ENCODE data around the gene IRF8.
"Not testable (repeated sequence)": the region's sequence is repeated elsewhere in the genome, so short reads cannot be mapped to it uniquely, and the experiment has no call there.

IRF8 gene

DNA sequence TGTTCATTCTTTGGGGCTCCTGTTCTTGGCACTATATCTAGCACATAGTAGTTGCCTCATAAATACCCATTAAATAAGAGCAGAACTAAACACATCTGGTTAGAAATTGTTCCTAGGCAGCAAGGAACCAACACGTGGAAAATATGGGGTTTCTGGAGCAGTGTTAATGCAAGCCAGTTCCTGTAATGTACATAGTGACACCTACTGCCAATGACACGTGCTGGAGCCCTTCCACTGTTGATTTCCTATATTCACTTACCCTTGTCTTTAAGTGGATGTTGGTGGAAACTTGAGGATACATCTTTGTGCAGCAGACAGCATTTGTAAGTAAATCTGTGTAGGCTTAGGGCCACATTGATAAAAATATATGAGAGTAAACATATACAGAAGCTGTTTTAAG lies 1.6 kb upstream of the IRF8 start:
- no peaks in the 10 kb centered on the region for H3K27me3 Mint-ChIP-seq
- peak overlapping the region; percentile 15 for H3K27ac Mint-ChIP-seq

DNA sequence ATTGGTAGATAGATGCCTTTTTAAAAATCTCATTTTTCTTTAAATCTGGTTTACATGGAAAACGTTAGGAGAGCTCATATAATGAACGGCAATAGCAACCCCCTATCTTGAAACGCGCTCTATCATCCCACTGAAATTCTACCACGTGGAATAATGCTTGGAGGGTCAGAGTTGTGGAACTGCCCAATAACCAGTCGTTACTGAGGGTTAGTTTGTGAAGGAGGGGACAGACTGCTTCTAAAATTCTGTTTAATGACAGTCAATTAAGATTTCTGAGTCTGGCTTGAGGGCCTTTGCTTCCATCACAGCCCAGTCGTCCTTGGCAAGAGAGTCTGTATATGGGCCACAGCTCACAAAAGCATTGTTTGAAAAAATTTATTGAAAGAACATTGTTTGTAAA lies 482 bp downstream of the IRF8 start:
- Mint-ChIP-seq H3K4me1 (ENCODE audit: low read depth) (peaks cover 62% of the 10 kb centered on the region), H3K27ac (peak overlapping the region; percentile 88), H3K36me3 (ENCODE audit: low read depth) (peaks cover 52% of the 10 kb centered on the region), H3K27me3 (no peaks in the 10 kb centered on the region), H3K4me3 (peak overlapping the region; percentile 92), H3K9me3 (no peaks in the 10 kb centered on the region)

More for the DNA sequence above, 1.6 kb upstream of the IRF8 start:
- Mint-ChIP-seq H3K9me3 (no peaks in the 10 kb centered on the region), H3K4me1 (ENCODE audit: low read depth) (peaks cover 42% of the 10 kb centered on the region), H3K36me3 (ENCODE audit: low read depth) (peaks cover 32% of the 10 kb centered on the region), H3K4me3 (peak overlapping the region; percentile 92)

DNA sequence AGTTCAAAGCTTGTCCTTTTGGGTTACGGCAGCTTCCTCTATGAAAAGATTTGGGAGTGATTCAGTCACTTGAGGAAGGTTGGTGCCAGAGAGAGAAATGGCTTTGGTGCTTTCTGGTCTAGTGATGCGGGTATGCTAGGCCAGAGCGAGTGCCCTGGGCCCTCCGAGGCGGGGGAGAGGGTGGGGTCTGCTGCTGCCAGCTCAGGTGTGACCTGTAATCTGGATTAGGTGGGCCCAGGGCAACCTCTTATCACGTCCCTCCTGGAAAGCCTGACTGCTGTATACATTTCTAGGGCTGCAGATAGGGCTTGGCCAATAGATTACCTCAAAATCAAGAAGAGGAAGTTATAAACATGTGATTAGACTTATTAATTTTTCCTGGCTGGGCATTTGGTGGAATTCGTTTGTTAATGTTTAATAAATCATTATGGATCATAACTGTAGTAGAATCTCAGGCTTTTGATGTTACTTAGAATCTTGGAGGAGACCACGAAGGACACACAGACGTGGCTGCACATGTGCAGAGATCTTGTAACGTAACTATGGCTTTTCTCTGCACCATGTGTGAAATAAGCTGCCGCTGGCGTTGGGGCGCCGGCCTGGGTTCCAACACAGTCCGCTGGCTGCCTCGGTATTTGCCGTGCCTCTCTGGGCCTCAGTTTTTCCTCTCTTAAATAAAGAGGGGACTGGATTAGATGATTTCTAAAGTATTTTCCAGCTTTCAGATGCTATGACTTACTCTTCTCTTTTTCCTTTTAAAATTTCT lies 1.2 kb downstream of the IRF8 start:
- Mint-ChIP-seq H3K4me1 (ENCODE audit: low read depth) (peaks cover 70% of the 10 kb centered on the region), H3K27me3 (no peaks in the 10 kb centered on the region), H3K36me3 (ENCODE audit: low read depth) (peaks cover 60% of the 10 kb centered on the region), H3K4me3 (peak overlapping the region; percentile 92), H3K9me3 (no peaks in the 10 kb centered on the region), H3K27ac (peak overlapping the region; percentile 88)

DNA sequence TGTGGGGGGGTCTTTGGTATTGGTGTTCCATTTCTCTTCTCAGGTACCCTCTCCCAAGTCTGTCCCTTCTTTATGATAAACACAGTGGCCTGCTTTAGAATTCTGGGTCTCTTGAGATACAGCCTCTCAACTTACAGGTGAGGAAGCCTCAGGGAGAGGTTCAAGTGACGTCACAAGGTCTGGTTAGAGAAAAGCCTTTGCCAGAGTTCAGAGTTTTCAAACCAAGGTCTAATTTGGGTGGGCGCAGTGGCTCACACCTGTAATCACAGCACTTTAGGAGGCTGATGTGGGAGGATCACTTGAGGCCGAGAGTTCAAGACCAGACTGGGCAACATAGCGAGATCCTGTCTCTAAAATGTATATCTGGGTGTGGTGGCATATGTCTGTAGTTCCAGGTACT lies 2.1 kb downstream of the IRF8 start:
- peaks cover 69% of the 10 kb centered on the region for H3K36me3 Mint-ChIP-seq (ENCODE audit: low read depth)
- peak overlapping the region; percentile 88 for H3K27ac Mint-ChIP-seq
- peaks cover 75% of the 10 kb centered on the region for H3K4me1 Mint-ChIP-seq (ENCODE audit: low read depth)
- H3K9me3 Mint-ChIP-seq = no peaks in the 10 kb centered on the region
- H3K27me3 Mint-ChIP-seq = no peaks in the 10 kb centered on the region
- H3K4me3 Mint-ChIP-seq = peak overlapping the region; percentile 92

DNA sequence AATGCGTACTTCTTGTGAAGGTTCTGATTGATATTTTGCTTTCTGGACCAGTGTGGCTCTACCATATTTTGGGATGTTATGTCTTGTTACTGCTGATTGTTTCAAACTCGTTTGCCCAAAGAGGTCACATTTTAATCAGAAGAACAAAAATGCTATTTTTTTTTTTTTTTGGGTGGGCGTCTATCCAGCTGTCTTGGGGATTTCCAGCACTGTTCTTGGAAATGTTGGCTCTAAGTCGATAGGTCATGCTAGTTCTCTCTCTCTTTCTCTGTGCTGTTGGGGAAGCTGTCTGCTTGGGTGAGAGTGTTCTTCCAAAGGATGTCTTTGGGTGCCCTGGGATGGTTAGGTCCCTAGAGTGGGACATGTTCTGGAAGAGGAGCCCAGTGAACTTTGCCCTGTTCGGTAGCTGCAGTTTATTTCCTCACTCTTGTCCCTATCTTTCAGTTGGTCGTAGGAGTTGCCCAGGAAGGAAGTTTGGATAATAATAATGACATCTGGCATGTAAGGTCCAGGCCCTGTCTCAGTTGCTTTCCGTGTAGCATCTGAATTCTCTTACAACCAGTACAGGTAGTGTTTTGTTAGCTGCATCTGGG lies 2.9 kb downstream of the IRF8 start:
- peaks cover 76% of the 10 kb centered on the region for H3K36me3 Mint-ChIP-seq (ENCODE audit: low read depth)
- H3K27me3 Mint-ChIP-seq = no peaks in the 10 kb centered on the region
- peaks cover 81% of the 10 kb centered on the region for H3K4me1 Mint-ChIP-seq (ENCODE audit: low read depth)
- H3K4me3 Mint-ChIP-seq = peak overlapping the region; percentile 92
- peak overlapping the region; percentile 88 for H3K27ac Mint-ChIP-seq
- no peaks in the 10 kb centered on the region for H3K9me3 Mint-ChIP-seq

DNA sequence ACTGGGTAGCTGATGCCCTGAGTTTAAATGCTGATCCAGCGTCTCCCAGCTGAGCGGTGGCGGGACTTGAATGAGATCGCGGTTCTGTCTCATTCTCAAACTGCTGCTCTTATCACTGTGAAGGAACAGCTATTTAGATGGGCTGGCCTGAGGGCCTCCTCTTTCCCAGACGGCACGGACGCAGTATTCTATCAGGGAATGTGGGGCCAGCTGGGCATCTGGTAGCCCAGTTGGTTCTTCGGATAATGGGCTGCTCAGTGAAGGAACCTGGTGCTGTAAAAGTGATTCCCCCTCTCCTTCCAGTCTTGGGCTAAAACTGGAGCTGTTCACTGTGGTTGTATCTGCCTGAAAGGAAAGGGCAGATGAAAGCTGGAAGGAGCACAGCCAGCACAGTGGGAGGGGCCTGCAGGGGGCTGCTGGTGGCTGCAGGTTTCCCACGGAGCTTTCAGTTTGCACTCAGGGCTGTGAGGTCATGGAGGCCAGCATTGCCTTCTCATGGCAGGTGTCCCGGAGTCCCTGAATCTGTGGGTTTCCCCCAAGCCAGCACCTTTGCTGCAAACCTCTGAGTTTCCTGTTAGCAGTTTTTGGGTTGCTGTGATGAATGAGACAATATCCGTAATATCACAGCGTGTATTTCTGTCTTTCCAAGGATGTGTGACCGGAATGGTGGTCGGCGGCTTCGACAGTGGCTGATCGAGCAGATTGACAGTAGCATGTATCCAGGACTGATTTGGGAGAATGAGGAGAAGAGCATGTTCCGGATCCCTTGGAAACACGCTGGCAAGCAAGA lies 3.6 kb downstream of the IRF8 start:
- H3K27me3 Mint-ChIP-seq = no peaks in the 10 kb centered on the region
- H3K36me3 Mint-ChIP-seq (ENCODE audit: low read depth) = peaks cover 81% of the 10 kb centered on the region
- peaks cover 78% of the 10 kb centered on the region for H3K4me1 Mint-ChIP-seq (ENCODE audit: low read depth)
- H3K9me3 Mint-ChIP-seq = no peaks in the 10 kb centered on the region
- peak overlapping the region; percentile 92 for H3K4me3 Mint-ChIP-seq
- peak overlapping the region; percentile 88 for H3K27ac Mint-ChIP-seq

DNA sequence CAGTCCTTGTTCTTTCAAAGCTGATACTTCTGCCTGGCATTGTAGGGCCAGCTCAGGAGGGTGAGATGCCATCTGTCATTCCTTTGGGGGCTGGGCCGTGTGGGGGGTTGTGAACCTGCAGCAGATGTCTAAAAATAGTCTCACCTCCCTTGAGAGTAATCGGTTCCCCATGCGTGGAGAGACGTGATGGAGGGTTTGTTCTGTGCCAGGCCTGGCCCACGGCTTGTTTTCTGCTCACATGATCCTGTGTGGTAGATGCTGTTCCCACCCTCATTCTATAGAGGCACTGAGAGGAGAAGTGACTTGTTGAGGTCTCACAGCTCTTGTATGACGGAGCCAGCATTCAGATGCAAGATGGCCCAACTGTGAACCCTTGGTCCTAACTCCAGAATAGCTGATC lies 4.6 kb downstream of the IRF8 start:
- H3K27ac Mint-ChIP-seq = peak overlapping the region; percentile 88
- no peaks in the 10 kb centered on the region for H3K9me3 Mint-ChIP-seq
- peaks cover 81% of the 10 kb centered on the region for H3K4me1 Mint-ChIP-seq (ENCODE audit: low read depth)
- H3K36me3 Mint-ChIP-seq (ENCODE audit: low read depth) = peaks cover 90% of the 10 kb centered on the region
- no peaks in the 10 kb centered on the region for H3K27me3 Mint-ChIP-seq
- H3K4me3 Mint-ChIP-seq = peak overlapping the region; percentile 92

GRCh38 chr16:85905110-85906095 lies 6.4 kb downstream of the IRF8 start:
- H3K9me3 Mint-ChIP-seq = no peaks in the 10 kb centered on the region
- no peaks in the 10 kb centered on the region for H3K27me3 Mint-ChIP-seq
- H3K27ac Mint-ChIP-seq = peak overlapping the region; percentile 88
- H3K36me3 Mint-ChIP-seq (ENCODE audit: low read depth) = peaks cover 97% of the 10 kb centered on the region
- peaks cover 92% of the 10 kb centered on the region for H3K4me1 Mint-ChIP-seq (ENCODE audit: low read depth)
- H3K4me3 Mint-ChIP-seq = peak overlapping the region; percentile 92

DNA sequence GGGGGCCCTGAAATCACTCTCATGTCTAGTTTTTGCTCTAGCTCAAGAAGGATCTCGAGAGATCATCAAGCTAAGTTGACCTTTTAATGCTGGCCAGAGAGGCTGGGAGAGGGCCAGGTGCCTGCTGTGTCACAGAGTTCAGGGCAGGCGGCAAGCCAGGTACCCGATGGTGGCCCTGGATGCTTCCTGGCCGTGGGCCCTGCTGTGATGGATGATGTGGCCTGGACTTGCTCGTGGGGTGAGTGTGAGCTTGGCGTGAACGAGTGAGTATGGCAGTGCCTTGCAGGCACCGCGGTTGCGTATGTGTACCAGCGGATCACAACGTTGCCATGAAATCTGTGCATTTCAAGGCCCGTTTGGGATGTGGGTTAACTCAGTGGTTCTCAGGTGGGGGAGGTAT lies 7.4 kb downstream of the IRF8 start:
- H3K4me3 Mint-ChIP-seq = peak overlapping the region; percentile 36
- H3K27ac Mint-ChIP-seq = peak overlapping the region; percentile 52

GRCh38 chr16:85907231-85907630 lies 8.3 kb downstream of the IRF8 start:
- H3K9me3 Mint-ChIP-seq, H3K4me3 Mint-ChIP-seq, H3K27me3 Mint-ChIP-seq, H3K27ac Mint-ChIP-seq: not testable (repeated sequence)
- peaks cover 93% of the 10 kb centered on the region for H3K4me1 Mint-ChIP-seq (ENCODE audit: low read depth)
- peaks cover 97% of the 10 kb centered on the region for H3K36me3 Mint-ChIP-seq (ENCODE audit: low read depth)

More for the DNA sequence above, 7.4 kb downstream of the IRF8 start:
- Mint-ChIP-seq H3K27me3 (no peaks in the 10 kb centered on the region), H3K4me1 (ENCODE audit: low read depth) (peaks cover 94% of the 10 kb centered on the region), H3K36me3 (ENCODE audit: low read depth) (peaks cover 97% of the 10 kb centered on the region), H3K9me3 (no peaks in the 10 kb centered on the region)

- Mint-ChIP-seq H3K9me3 (no peaks in the 10 kb centered on the region), H3K27ac (peak overlapping the region; percentile 63), H3K27me3 (no peaks in the 10 kb centered on the region), H3K36me3 (ENCODE audit: low read depth) (peaks cover 95% of the 10 kb centered on the region), H3K4me3 (peak overlapping the region; percentile 42), H3K4me1 (ENCODE audit: low read depth) (peaks cover 90% of the 10 kb centered on the region)
These were observed 9.5 kb downstream of the IRF8 start for GRCh38 chr16:85908444-85908843.

DNA sequence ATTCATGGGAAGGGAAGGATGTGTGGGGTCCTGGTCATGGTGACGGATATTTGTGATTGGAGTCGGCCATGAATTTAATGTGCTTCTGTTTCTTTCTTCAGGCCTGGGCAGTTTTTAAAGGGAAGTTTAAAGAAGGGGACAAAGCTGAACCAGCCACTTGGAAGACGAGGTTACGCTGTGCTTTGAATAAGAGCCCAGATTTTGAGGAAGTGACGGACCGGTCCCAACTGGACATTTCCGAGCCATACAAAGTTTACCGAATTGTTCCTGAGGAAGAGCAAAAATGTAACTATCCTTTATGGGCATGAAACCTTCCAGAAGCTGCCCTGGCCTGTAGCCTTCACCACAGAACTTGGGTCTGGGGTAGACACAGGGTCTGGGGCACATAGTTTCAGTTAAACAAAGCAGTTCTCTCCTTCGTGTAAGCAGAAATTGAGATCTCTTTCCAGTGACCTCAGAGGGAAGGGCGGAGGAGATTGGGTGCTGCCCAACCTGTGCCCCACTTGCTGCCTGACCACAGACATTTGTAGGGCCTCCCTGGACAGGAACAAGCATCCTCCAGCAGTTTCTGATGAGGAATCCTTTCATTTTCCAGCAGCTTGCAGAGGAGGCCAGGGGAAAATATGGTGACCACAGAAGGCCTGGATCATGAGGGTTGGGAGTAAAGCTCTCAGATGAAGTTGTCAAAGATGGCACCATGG lies 10.1 kb downstream of the IRF8 start:
- H3K4me3 Mint-ChIP-seq = peak overlapping the region; percentile 15
- H3K27ac Mint-ChIP-seq = peak overlapping the region; percentile 63
- H3K9me3 Mint-ChIP-seq = no peaks in the 10 kb centered on the region
- no peaks in the 10 kb centered on the region for H3K27me3 Mint-ChIP-seq
- H3K36me3 Mint-ChIP-seq (ENCODE audit: low read depth) = peaks cover 93% of the 10 kb centered on the region
- H3K4me1 Mint-ChIP-seq (ENCODE audit: low read depth) = peaks cover 90% of the 10 kb centered on the region

DNA sequence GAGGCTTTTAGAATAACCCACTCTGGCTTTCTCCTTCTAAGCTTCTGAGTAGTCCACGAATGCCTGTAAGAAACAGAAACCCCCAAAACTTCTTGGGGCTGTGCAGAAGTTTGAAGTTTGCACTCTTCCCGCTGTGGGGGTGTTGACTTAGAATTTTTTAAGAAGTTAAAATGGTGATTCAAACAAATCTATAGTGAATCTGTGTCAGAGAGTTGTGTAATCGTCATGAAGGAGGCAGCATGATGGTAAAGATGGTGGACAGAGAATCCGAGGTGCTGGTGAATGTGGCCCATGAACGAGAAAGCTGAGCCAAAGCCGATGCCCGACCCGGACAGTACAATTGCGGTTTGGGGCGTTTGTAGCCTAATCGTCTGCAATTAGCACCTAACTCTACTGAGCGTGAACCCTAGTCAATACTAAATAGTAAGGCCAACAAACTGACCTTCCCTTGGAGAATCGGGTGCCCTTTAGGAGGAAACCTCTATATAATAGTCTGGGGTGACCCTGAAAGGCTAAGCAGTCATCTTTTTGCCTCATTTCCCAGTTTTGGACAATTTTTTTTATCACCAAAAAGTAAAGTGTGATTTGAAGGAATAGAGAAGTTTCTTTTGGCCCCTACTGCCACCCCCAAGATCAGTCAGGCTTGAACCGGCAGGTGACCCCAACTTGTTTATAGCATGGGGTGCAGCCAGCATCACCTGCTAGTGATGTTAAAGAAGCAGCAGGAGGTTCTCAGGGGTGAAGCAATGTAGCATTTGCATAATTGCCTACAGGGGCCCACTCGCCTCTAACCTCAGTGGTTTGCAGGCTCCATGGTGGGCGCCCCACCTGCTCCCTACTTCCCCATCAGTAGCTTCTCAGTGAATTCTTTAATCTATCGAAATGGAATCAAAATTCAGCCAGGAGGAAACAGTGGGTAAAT lies 11.2 kb downstream of the IRF8 start:
- peak overlapping the region; percentile 59 for H3K27ac Mint-ChIP-seq
- peaks cover 87% of the 10 kb centered on the region for H3K4me1 Mint-ChIP-seq (ENCODE audit: low read depth)

More for the DNA sequence above, 11.2 kb downstream of the IRF8 start:
- Mint-ChIP-seq H3K27me3 (no peaks in the 10 kb centered on the region), H3K9me3 (no peaks in the 10 kb centered on the region), H3K36me3 (ENCODE audit: low read depth) (peaks cover 92% of the 10 kb centered on the region), H3K4me3 (peak overlapping the region; percentile 39)
